Measurements from ENCODE around the gene MARCHF3. TPM values are rescaled to one million over a fixed set of nuclear protein-coding genes. Genes with fewer than 3 reads are reported as not detected.
"Not testable (repeated sequence)": the region's sequence is repeated elsewhere in the genome, so short reads cannot be mapped to it uniquely, and the experiment has no call there.

MARCHF3 gene
- total RNA-seq, 1 donor from 2014 or later, result 4.2 TPM

GRCh38 chr5:127031147-127031862 is 947 bp upstream of the MARCHF3 start:
- H3K27me3 Mint-ChIP-seq, result peaks cover 35% of the 10 kb centered on the region
- intact Hi-C loops (cut with micrococcal nuclease), result loop anchor here (2.0 to 5.0 kb wide), 5 partner anchors 179 to 486 kb away; partner anchors contain the start of genes LMNB1, PHAX and PRRC1
- H3K4me1 Mint-ChIP-seq, result peaks cover 10% of the 10 kb centered on the region
- H3K9me3 Mint-ChIP-seq, result no peaks in the 10 kb centered on the region
- peak; percentile 78 for DNase-seq
- H3K4me3 Mint-ChIP-seq, result peak overlapping the region; percentile 92
- H3K36me3 Mint-ChIP-seq (ENCODE audit: low read depth), result no peaks in the 10 kb centered on the region
- peak overlapping the region; percentile 45 for H3K27ac Mint-ChIP-seq

- H3K9me3 Mint-ChIP-seq, result no peaks in the 10 kb centered on the region
- peak overlapping the region; percentile 72 for H3K27ac Mint-ChIP-seq
- DNase-seq, result peak; percentile 84
- H3K36me3 Mint-ChIP-seq (ENCODE audit: low read depth), result no peaks in the 10 kb centered on the region
- peak overlapping the region; percentile 92 for H3K4me3 Mint-ChIP-seq
- intact Hi-C loops (cut with micrococcal nuclease), result loop anchor here (1.0 to 5.0 kb wide), 9 partner anchors 41 to 488 kb away; partner anchors contain the start of genes C5orf63, LMNB1, PHAX and PRRC1
- peaks cover 10% of the 10 kb centered on the region for H3K4me1 Mint-ChIP-seq
- peaks cover 37% of the 10 kb centered on the region for H3K27me3 Mint-ChIP-seq
Measured at GRCh38 chr5:127029581-127030258, 638 bp downstream of the MARCHF3 start.

- Mint-ChIP-seq H3K36me3 (ENCODE audit: low read depth) (no peaks in the 10 kb centered on the region), H3K4me3 (peak overlapping the region; percentile 92), H3K4me1 (peaks cover 10% of the 10 kb centered on the region), H3K27me3 (peaks cover 34% of the 10 kb centered on the region), H3K27ac (no peak overlapping the region), H3K9me3 (no peaks in the 10 kb centered on the region)
- intact Hi-C loops (cut with micrococcal nuclease), result no loop called here
- DNase-seq, result no peak
Measured at GRCh38 chr5:127028822-127029457, 1.4 kb downstream of the MARCHF3 start.

- intact Hi-C loops (cut with micrococcal nuclease), result no loop called here
Measured at GRCh38 chr5:127027539-127027938, 2.8 kb downstream of the MARCHF3 start.

GRCh38 chr5:127026166-127026565 is 4.2 kb downstream of the MARCHF3 start:
- Mint-ChIP-seq H3K4me3 (no peak overlapping the region), H3K4me1 (peaks cover 8% of the 10 kb centered on the region), H3K27me3 (peaks cover 19% of the 10 kb centered on the region), H3K36me3 (ENCODE audit: low read depth) (no peaks in the 10 kb centered on the region), H3K9me3 (no peaks in the 10 kb centered on the region), H3K27ac (no peak overlapping the region)
- intact Hi-C loops (cut with micrococcal nuclease), result no loop called here
- DNase-seq, result no peak

More at GRCh38 chr5:127027539-127027938, 2.8 kb downstream of the MARCHF3 start:
- no peaks in the 10 kb centered on the region for H3K36me3 Mint-ChIP-seq (ENCODE audit: low read depth)
- no peak overlapping the region for H3K4me3 Mint-ChIP-seq
- no peak for DNase-seq
- peaks cover 12% of the 10 kb centered on the region for H3K4me1 Mint-ChIP-seq
- H3K27ac Mint-ChIP-seq, result no peak overlapping the region
- H3K27me3 Mint-ChIP-seq, result peaks cover 27% of the 10 kb centered on the region
- no peaks in the 10 kb centered on the region for H3K9me3 Mint-ChIP-seq

- no peak for DNase-seq
- no peaks in the 10 kb centered on the region for H3K36me3 Mint-ChIP-seq (ENCODE audit: low read depth)
- peaks cover 19% of the 10 kb centered on the region for H3K27me3 Mint-ChIP-seq
- no peak overlapping the region for H3K27ac Mint-ChIP-seq
- H3K4me3 Mint-ChIP-seq, result no peak overlapping the region
- H3K9me3 Mint-ChIP-seq, result no peaks in the 10 kb centered on the region
- intact Hi-C loops (cut with micrococcal nuclease), result no loop called here
- peaks cover 8% of the 10 kb centered on the region for H3K4me1 Mint-ChIP-seq
Measured at GRCh38 chr5:127025467-127025866, 4.9 kb downstream of the MARCHF3 start.

- H3K9me3 Mint-ChIP-seq, result no peaks in the 10 kb centered on the region
- no peak overlapping the region for H3K27ac Mint-ChIP-seq
- H3K36me3 Mint-ChIP-seq (ENCODE audit: low read depth), result no peaks in the 10 kb centered on the region
- intact Hi-C loops (cut with micrococcal nuclease), result no loop called here
- H3K4me3 Mint-ChIP-seq, result no peak overlapping the region
- H3K27me3 Mint-ChIP-seq, result peaks cover 19% of the 10 kb centered on the region
- H3K4me1 Mint-ChIP-seq, result peaks cover 11% of the 10 kb centered on the region
- no peak for DNase-seq
Measured at GRCh38 chr5:127024821-127025220, 5.5 kb downstream of the MARCHF3 start.

GRCh38 chr5:127023552-127024191 is 6.7 kb downstream of the MARCHF3 start:
- H3K9me3 Mint-ChIP-seq; H3K4me3 Mint-ChIP-seq; intact Hi-C loops (cut with micrococcal nuclease); H3K36me3 Mint-ChIP-seq (ENCODE audit: low read depth); H3K4me1 Mint-ChIP-seq; H3K27ac Mint-ChIP-seq: not testable (repeated sequence)
- DNase-seq, result peak; percentile 46
- H3K27me3 Mint-ChIP-seq, result peaks cover 10% of the 10 kb centered on the region

- peaks cover 8% of the 10 kb centered on the region for H3K27me3 Mint-ChIP-seq
- peaks cover 5% of the 10 kb centered on the region for H3K4me1 Mint-ChIP-seq
- intact Hi-C loops (cut with micrococcal nuclease), result no loop called here
- peak; percentile 35 for DNase-seq
- no peaks in the 10 kb centered on the region for H3K36me3 Mint-ChIP-seq (ENCODE audit: low read depth)
- no peaks in the 10 kb centered on the region for H3K9me3 Mint-ChIP-seq
- no peak overlapping the region for H3K27ac Mint-ChIP-seq
- no peak overlapping the region for H3K4me3 Mint-ChIP-seq
Measured at GRCh38 chr5:127022846-127023245, 7.5 kb downstream of the MARCHF3 start.

- Mint-ChIP-seq H3K27me3 (peaks cover 1% of the 10 kb centered on the region), H3K36me3 (ENCODE audit: low read depth) (no peaks in the 10 kb centered on the region), H3K4me1 (peaks cover 5% of the 10 kb centered on the region), H3K27ac (no peak overlapping the region), H3K9me3 (no peaks in the 10 kb centered on the region), H3K4me3 (no peak overlapping the region)
- DNase-seq, result no peak
- intact Hi-C loops (cut with micrococcal nuclease), result no loop called here
Measured at GRCh38 chr5:127019928-127020327, 10.4 kb downstream of the MARCHF3 start.

- H3K27ac Mint-ChIP-seq; DNase-seq; H3K4me3 Mint-ChIP-seq; intact Hi-C loops (cut with micrococcal nuclease); H3K36me3 Mint-ChIP-seq (ENCODE audit: low read depth); H3K27me3 Mint-ChIP-seq; H3K9me3 Mint-ChIP-seq; H3K4me1 Mint-ChIP-seq: not testable (repeated sequence)
Measured at GRCh38 chr5:127016722-127017121, 13.6 kb downstream of the MARCHF3 start.

GRCh38 chr5:127015716-127016115 is 14.6 kb downstream of the MARCHF3 start:
- Mint-ChIP-seq H3K4me3 (no peak overlapping the region), H3K27me3 (no peaks in the 10 kb centered on the region), H3K4me1 (peaks cover 4% of the 10 kb centered on the region), H3K27ac (no peak overlapping the region), H3K36me3 (ENCODE audit: low read depth) (no peaks in the 10 kb centered on the region), H3K9me3 (no peaks in the 10 kb centered on the region)
- intact Hi-C loops (cut with micrococcal nuclease), result no loop called here
- no peak for DNase-seq

- peaks cover 5% of the 10 kb centered on the region for H3K9me3 Mint-ChIP-seq
- no peak overlapping the region for H3K4me3 Mint-ChIP-seq
- no peak overlapping the region for H3K27ac Mint-ChIP-seq
- no peaks in the 10 kb centered on the region for H3K27me3 Mint-ChIP-seq
- peaks cover 3% of the 10 kb centered on the region for H3K4me1 Mint-ChIP-seq
- DNase-seq, result no peak
- no peaks in the 10 kb centered on the region for H3K36me3 Mint-ChIP-seq (ENCODE audit: low read depth)
- intact Hi-C loops (cut with micrococcal nuclease), result no loop called here
Measured at GRCh38 chr5:127014573-127014972, 15.8 kb downstream of the MARCHF3 start.

GRCh38 chr5:127013407-127013806 is 17.0 kb downstream of the MARCHF3 start:
- DNase-seq, result no peak
- Mint-ChIP-seq H3K4me1 (peaks cover 4% of the 10 kb centered on the region), H3K27ac (no peak overlapping the region), H3K9me3 (peaks cover 5% of the 10 kb centered on the region), H3K4me3 (no peak overlapping the region), H3K27me3 (no peaks in the 10 kb centered on the region), H3K36me3 (ENCODE audit: low read depth) (no peaks in the 10 kb centered on the region)
- intact Hi-C loops (cut with micrococcal nuclease), result no loop called here

Measured in activated CD4-positive, alpha-beta T cell treated with anti-CD3 and anti-CD28 coated beads, Interleukin-2, amount 10 ng/mL, durations not matched to agents 24 days and 14 days (primary cell).